IMR-90 (cell line): Measurements from ENCODE around the gene TBC1D1. TPM values are rescaled to one million over a fixed set of nuclear protein-coding genes. Genes with fewer than 3 reads are reported as not detected.

Source experiments
- ATAC-seq: fragments of 200-7000 bp; cut with Tn5 transposase; 2 replicates; pipeline ENCODE4 v1.9.1; 2020; ENCODE audit warnings: low read depth, mild to moderate bottlenecking, moderate library complexity
- BruUV-seq: library from RNA; stranded (reverse); fragments of 400-500 nt; replicated peaks from 2 replicates; lab custom pipeline; 2021; lab: Mats Ljungman, UMichigan
- CTCF ChIA-PET: fragments of 300-600 bp; formaldehyde crosslinking; extraction: SDS; loops from one replicate; lab custom pipeline; 2021; ENCODE audit warnings: antibody characterized with exemption; lab: Yijun Ruan, JAX
- POLR2A ChIA-PET: fragments of 300-600 bp; sonication (Branson Sonifier 250); formaldehyde crosslinking; loops from one replicate; lab custom pipeline; 2022; ENCODE audit warnings: antibody characterized with exemption; ENCODE audit not compliant: unreplicated experiment; lab: Charles Lee
- DNase-seq: peaks from one replicate; pipeline ENCODE4 v3.0.0; 2013
- H2AFZ ChIP-seq: replicated peaks from 2 replicates; pipeline ENCODE3; 2013; ENCODE audit warnings: low read length, mild to moderate bottlenecking; ENCODE audit not compliant: poor library complexity
- H2AK5ac ChIP-seq: 2 replicates; pipeline ENCODE4 v1.6.1; 2013; ENCODE audit warnings: low read depth, low read length, inconsistent platforms
- H2AK9ac ChIP-seq: replicated peaks from 2 replicates; pipeline ENCODE3; 2013; ENCODE audit warnings: mild to moderate bottlenecking, low read depth, low read length, moderate library complexity; ENCODE audit not compliant: poor library complexity
- H2BK120ac ChIP-seq: 2 replicates; pipeline ENCODE4 v1.6.1; 2013; ENCODE audit warnings: low read depth, low read length, inconsistent platforms
- H2BK15ac ChIP-seq: 3 replicates; pipeline ENCODE4 v1.6.1; 2013; ENCODE audit warnings: low read depth, low read length, inconsistent platforms
- H2BK20ac ChIP-seq: 2 replicates; pipeline ENCODE4 v1.6.1; 2013; ENCODE audit warnings: low read depth, mild to moderate bottlenecking, inconsistent platforms, low read length, moderate library complexity
- H2BK5ac ChIP-seq: 2 replicates; pipeline ENCODE4 v1.6.1; 2013; ENCODE audit warnings: mild to moderate bottlenecking, low read depth, low read length, inconsistent platforms; ENCODE audit not compliant: poor library complexity, severe bottlenecking
- H3K14ac ChIP-seq: replicated peaks from 2 replicates; pipeline ENCODE4 v1.6.1; 2013; ENCODE audit warnings: low read depth, low read length, inconsistent platforms
- H3K18ac ChIP-seq: 2 replicates; pipeline ENCODE4 v1.6.1; 2013; ENCODE audit warnings: low read depth, low read length, control low read depth
- H3K23ac ChIP-seq: 2 replicates; pipeline ENCODE4 v1.6.1; 2013; ENCODE audit warnings: low read depth, low read length, inconsistent platforms
- H3K27ac ChIP-seq: 2 replicates; pipeline ENCODE4 v1.5.1; 2013; ENCODE audit warnings: mild to moderate bottlenecking, control low read depth, low read length; ENCODE audit not compliant: insufficient read depth
- H3K27me3 ChIP-seq: 2 replicates; pipeline ENCODE4 v1.6.1; 2013; ENCODE audit warnings: low read length; ENCODE audit not compliant: control insufficient read depth, insufficient read depth
- H3K36me3 ChIP-seq: 2 replicates; pipeline ENCODE4 v1.6.1; 2013; ENCODE audit warnings: low read length, mixed read lengths; ENCODE audit not compliant: control insufficient read depth, insufficient read depth
- H3K4ac ChIP-seq: 2 replicates; pipeline ENCODE4 v1.6.1; 2013; ENCODE audit warnings: low read depth, low read length, inconsistent platforms
- H3K4me1 ChIP-seq: 2 replicates; pipeline ENCODE4 v1.6.1; 2013; ENCODE audit warnings: low read length, mixed read lengths; ENCODE audit not compliant: control insufficient read depth, insufficient read depth
- H3K4me2 ChIP-seq: 2 replicates; pipeline ENCODE4 v1.6.1; 2013; ENCODE audit warnings: low read depth, mild to moderate bottlenecking, control low read depth, low read length, moderate library complexity
- H3K4me3 ChIP-seq: 2 replicates; pipeline ENCODE4 v1.5.1; 2013; ENCODE audit warnings: low read depth, mild to moderate bottlenecking, control low read depth, low read length, moderate library complexity; ENCODE audit not compliant: insufficient read depth
- H3K56ac ChIP-seq: 2 replicates; pipeline ENCODE4 v1.6.1; 2013; ENCODE audit warnings: low read length, inconsistent platforms; ENCODE audit not compliant: insufficient read depth; ENCODE audit errors: extremely low read depth
- H3K79me1 ChIP-seq, 2 experiments: 2 replicates each; pipeline ENCODE4 v1.6.1; 2013; ENCODE audit warnings: low read length in 2 of 2, inconsistent platforms in 1 of 2, low read depth in 1 of 2
- H3K9ac ChIP-seq: 2 replicates; pipeline ENCODE4 v1.6.1; 2013; ENCODE audit warnings: low read depth, low read length, control low read depth
- H3K9me1 ChIP-seq: 2 replicates; pipeline ENCODE4 v1.6.1; 2013; ENCODE audit warnings: low read length, inconsistent platforms; ENCODE audit not compliant: insufficient read depth
- H3K9me3 ChIP-seq: 2 replicates; pipeline ENCODE4 v1.6.1; 2013; ENCODE audit warnings: low read length; ENCODE audit not compliant: control insufficient read depth, insufficient read depth
- H4K20me1 ChIP-seq: 2 replicates; pipeline ENCODE4 v1.6.1; 2013; ENCODE audit warnings: low read length, inconsistent platforms; ENCODE audit not compliant: insufficient read depth
- H4K5ac ChIP-seq: 2 replicates; pipeline ENCODE4 v1.6.1; 2013; ENCODE audit warnings: mild to moderate bottlenecking, low read depth, low read length, control low read depth
- H4K8ac ChIP-seq, 2 experiments: 2 replicates each; pipeline ENCODE4 v1.6.1; 2013; ENCODE audit warnings: low read depth in 2 of 2, low read length in 2 of 2, control low read depth in 1 of 2, inconsistent platforms in 1 of 2
- H4K91ac ChIP-seq: 2 replicates; pipeline ENCODE4 v1.6.1; 2013; ENCODE audit warnings: low read depth, low read length, inconsistent platforms; ENCODE audit not compliant: insufficient read depth
- BHLHE40 ChIP-seq: fragments of 150-350 bp; IDR thresholded peaks from 2 replicates; pipeline ENCODE4 v1.6.1; 2016; ENCODE audit warnings: mild to moderate bottlenecking, low read depth, low read length
- CEBPB ChIP-seq: IDR thresholded peaks from 2 replicates; pipeline ENCODE4 v1.6.1; 2012; ENCODE audit warnings: low read depth, low read length, improper control_type of control experiment
- CHD1 ChIP-seq: IDR thresholded peaks from 2 replicates; pipeline ENCODE4 v1.6.1; 2012; ENCODE audit warnings: low read depth, low read length, improper control_type of control experiment
- CTCF ChIP-seq: conservative IDR thresholded peaks from 2 replicates; pipeline ENCODE4 v1.5.1; 2012; ENCODE audit warnings: mild to moderate bottlenecking, low read depth, low read length, improper control_type of control experiment
- FOS ChIP-seq: fragments of 150-350 bp; IDR thresholded peaks from 2 replicates; pipeline ENCODE4 v1.6.1; 2016; ENCODE audit warnings: low read depth, low read length
- MAFK ChIP-seq: IDR thresholded peaks from 2 replicates; pipeline ENCODE4 v1.6.1; 2012; ENCODE audit warnings: low read depth, low read length, improper control_type of control experiment
- MAZ ChIP-seq: IDR thresholded peaks from 2 replicates; pipeline ENCODE4 v1.6.1; 2012; ENCODE audit warnings: low read depth, mild to moderate bottlenecking, low read length, improper control_type of control experiment, moderate library complexity, borderline replicate concordance
- MXI1 ChIP-seq: IDR thresholded peaks from 2 replicates; pipeline ENCODE4 v1.6.1; 2012; ENCODE audit warnings: low read depth, mild to moderate bottlenecking, low read length, moderate library complexity, borderline replicate concordance
- POLR2A ChIP-seq: IDR thresholded peaks from 2 replicates; pipeline ENCODE4 v1.6.1; 2012; ENCODE audit warnings: mild to moderate bottlenecking, low read depth, low read length
- RAD21 ChIP-seq: IDR thresholded peaks from 2 replicates; pipeline ENCODE4 v1.6.1; 2012; ENCODE audit warnings: low read length, improper control_type of control experiment
- RCOR1 ChIP-seq: IDR thresholded peaks from 2 replicates; pipeline ENCODE4 v1.6.1; 2012; ENCODE audit warnings: mild to moderate bottlenecking, low read length, improper control_type of control experiment; ENCODE audit not compliant: insufficient replicate concordance
- RFX5 ChIP-seq: IDR thresholded peaks from 2 replicates; pipeline ENCODE4 v1.8.0; 2012; ENCODE audit warnings: low read depth, mild to moderate bottlenecking, low read length, moderate library complexity
- SMC3 ChIP-seq: fragments of 150-350 bp; IDR thresholded peaks from 2 replicates; pipeline ENCODE4 v1.6.1; 2016; ENCODE audit warnings: low read depth, mild to moderate bottlenecking, antibody characterized with exemption, low read length, moderate library complexity
- USF2 ChIP-seq: fragments of 150-350 bp; IDR thresholded peaks from 2 replicates; pipeline ENCODE4 v1.6.1; 2017; ENCODE audit warnings: mild to moderate bottlenecking, antibody characterized with exemption, low read length, low read depth
- WGBS, 2 experiments: methylation state at CpG; one replicate each; pipeline versions ENCODE4 v1.1.5 to v1.1.7; 2013; ENCODE audit warnings: missing lambda C conversion rate in 2 of 2; ENCODE audit not compliant: insufficient read length in 1 of 2; ENCODE audit errors: extremely low coverage in 2 of 2; 5-methylcytosine and 5-hydroxymethylcytosine counted together
- dilution Hi-C: fragments of 300-500 bp; cut with HindIII; formaldehyde crosslinking; loops from one replicate; pipeline ENCODE4 v1.14.3; 2018; ENCODE audit warnings: low sequenced_read_pairs; ENCODE audit not compliant: unreplicated experiment
- in situ Hi-C: fragments of 300-500 bp; cut with MboI; formaldehyde crosslinking; loops from 3 replicates; pipeline ENCODE4 v1.14.3; 2019; ENCODE audit warnings: low sequenced_read_pairs, inconsistent platforms, mixed read lengths
- intact Hi-C: fragments of 100-400 bp; cut with micrococcal nuclease; formaldehyde crosslinking; loops from 2 replicates; pipeline ENCODE4 v1.10.0; 2022
- polyA plus RNA-seq, 3 experiments: library from polyadenylated mRNA; depleted of rRNA; stranded (reverse); fragments of >200 nt; gene quantifications; 2 replicates each; pipeline ENCODE4 v1.2.3, GENCODE V29; 2012; ENCODE audit warnings: low replicate concordance in 1 of 3
- total RNA-seq: library from RNA; depleted of rRNA; stranded (reverse); fragments of >200 nt; gene quantifications from 2 replicates; pipeline ENCODE4 v1.2.3, GENCODE V29; 2012
- TF ChIP-seq, protein P1 (sequence below): fragments of 150-350 bp; IDR thresholded peaks from 2 replicates; pipeline ENCODE4 v1.6.1; 2016; ENCODE audit warnings: low read depth, mild to moderate bottlenecking, low read length, moderate library complexity, borderline replicate concordance

The TBC1D1 gene
- total and polyA plus RNA-seq, 2 of the 4 experiments (the other 2 are of a cell fraction): 42.4 to 104 TPM

DNA sequence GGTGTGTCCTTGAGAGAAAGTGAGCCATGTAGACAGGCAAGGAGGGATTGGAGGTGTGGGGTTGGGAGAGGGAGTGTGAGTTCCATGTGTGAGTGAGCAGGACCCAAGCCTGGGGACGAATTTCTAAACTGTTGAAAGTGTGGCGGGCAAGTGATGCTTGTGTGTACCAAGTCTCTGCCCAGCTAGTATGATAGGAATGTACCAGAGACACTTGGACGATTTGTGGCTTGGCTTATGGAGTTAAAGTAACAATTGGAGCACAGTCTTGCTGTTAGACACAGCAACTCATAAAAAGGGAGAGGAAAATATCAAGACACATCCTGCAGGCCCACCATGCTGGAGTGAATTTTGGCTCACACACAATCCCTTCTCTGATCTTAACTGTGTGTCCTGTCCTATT, 77.9 kb downstream of the TBC1D1 start:
- H3K23ac ChIP-seq: no peak overlapping the region; the same call in 1 of the 2 replicates
- no peaks in the 10 kb centered on the region; the same call in 1 of the 2 replicates for H3K4me1 ChIP-seq
- H3K4me2 ChIP-seq: no peak overlapping the region
- no peak overlapping the region for H2BK120ac ChIP-seq
- H3K14ac ChIP-seq: no peak overlapping the region
- TF ChIP-seq SMC3: no peak
- TF ChIP-seq POLR2A: no peak
- no peak for TF ChIP-seq RCOR1
- no peak for TF ChIP-seq RFX5
- TF ChIP-seq BHLHE40: no peak
- TF ChIP-seq FOS: no peak
- TF ChIP-seq, protein P1, sequence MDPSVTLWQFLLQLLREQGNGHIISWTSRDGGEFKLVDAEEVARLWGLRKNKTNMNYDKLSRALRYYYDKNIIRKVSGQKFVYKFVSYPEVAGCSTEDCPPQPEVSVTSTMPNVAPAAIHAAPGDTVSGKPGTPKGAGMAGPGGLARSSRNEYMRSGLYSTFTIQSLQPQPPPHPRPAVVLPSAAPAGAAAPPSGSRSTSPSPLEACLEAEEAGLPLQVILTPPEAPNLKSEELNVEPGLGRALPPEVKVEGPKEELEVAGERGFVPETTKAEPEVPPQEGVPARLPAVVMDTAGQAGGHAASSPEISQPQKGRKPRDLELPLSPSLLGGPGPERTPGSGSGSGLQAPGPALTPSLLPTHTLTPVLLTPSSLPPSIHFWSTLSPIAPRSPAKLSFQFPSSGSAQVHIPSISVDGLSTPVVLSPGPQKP: no peak
- TF ChIP-seq CEBPB: no peak
- no peak for TF ChIP-seq CTCF
- TF ChIP-seq MAFK: no peak
- TF ChIP-seq MAZ: no peak
- TF ChIP-seq CHD1: no peak
- TF ChIP-seq MXI1: no peak
- no peak for TF ChIP-seq RAD21
- no peak for TF ChIP-seq USF2
- H3K79me1 ChIP-seq: no peaks in the 10 kb centered on the region
- H2BK20ac ChIP-seq: no peak overlapping the region
- H3K36me3 ChIP-seq: no peaks in the 10 kb centered on the region
- BruUV-seq: no TSS peak
- H3K9me3 ChIP-seq: no peaks in the 10 kb centered on the region
- H2BK5ac ChIP-seq: no peak overlapping the region
- H4K91ac ChIP-seq: no peak overlapping the region
- intact Hi-C loops (no loop called here), dilution Hi-C loops (no loop called here), in situ Hi-C loops (no loop called here)
- WGBS, 2 experiments: no CpG with 5 or more reads among the region's 3 CpGs
- H3K4me3 ChIP-seq: no peak overlapping the region
- H4K20me1 ChIP-seq: no peaks in the 10 kb centered on the region
- no peak overlapping the region for H3K4ac ChIP-seq
- no peak overlapping the region for H3K9ac ChIP-seq
- no peak overlapping the region for H4K5ac ChIP-seq
- ATAC-seq (no peak), DNase-seq (no peak)
- no peak overlapping the region for H4K8ac ChIP-seq
- no peak overlapping the region for H3K18ac ChIP-seq
- H3K27me3 ChIP-seq: peaks cover 7% of the 10 kb centered on the region
- H3K56ac ChIP-seq: no peak overlapping the region
- no peak overlapping the region for H3K27ac ChIP-seq
- no peak overlapping the region for H2AK9ac ChIP-seq
- no peak overlapping the region for H2AFZ ChIP-seq
- no peak overlapping the region; the same call in 1 of the 2 replicates for H2AK5ac ChIP-seq
- H2BK15ac ChIP-seq: no peak overlapping the region
- no peaks in the 10 kb centered on the region for H3K9me1 ChIP-seq
- ChIA-PET CTCF (no interaction called here), POLR2A (no interaction called here)
